H1 (cell line): ENCODE data around the gene GXYLT2. TPM values are rescaled to one million over a fixed set of nuclear protein-coding genes. Genes with fewer than 3 reads are reported as not detected.
A peak's percentile ranks its signal among the peaks of the same experiment; 100 is the strongest.

Experiments
- CTCF ChIA-PET: fragments of 300-600 bp; sonication (Branson Sonifier 250); formaldehyde crosslinking; loops from one replicate; lab custom pipeline; 2021; ENCODE audit not compliant: partially characterized antibody; lab: Charles Lee
- POLR2A ChIA-PET: fragments of 300-600 bp; sonication (Branson Sonifier 250); formaldehyde crosslinking; loops from one replicate; lab custom pipeline; 2021; ENCODE audit warnings: inconsistent platforms; ENCODE audit not compliant: partially characterized antibody; lab: Charles Lee
- DNase-seq, 2 experiments: peaks; one replicate each; pipeline versions ENCODE4 v3.0.0 to v3.0.0-alpha.2; 2010 to 2022; ENCODE audit warnings: low spot score in 2 of 2, low read depth in 1 of 2, mixed read lengths in 1 of 2
- FAIRE-seq: peaks from 2 replicates; lab custom pipeline; 2011; peaks lifted over from hg19 to GRCh38; lab: Jason Lieb, UNC
- H2AFZ ChIP-seq: 2 replicates; pipeline ENCODE4 v1.8.1; 2012; ENCODE audit warnings: low read length, inconsistent platforms
- H2AK5ac ChIP-seq: 2 replicates; pipeline ENCODE4 v1.6.1; 2013; ENCODE audit warnings: low read depth, low read length
- H2BK120ac ChIP-seq: replicated peaks from 2 replicates; pipeline ENCODE3; 2013; ENCODE audit warnings: low read depth, low read length, inconsistent platforms
- H2BK12ac ChIP-seq: 2 replicates; pipeline ENCODE4 v1.6.1; 2013; ENCODE audit warnings: low read depth, low read length
- H2BK15ac ChIP-seq: 2 replicates; pipeline ENCODE4 v1.6.1; 2013; ENCODE audit warnings: low read length
- H2BK20ac ChIP-seq: 2 replicates; pipeline ENCODE4 v1.6.1; 2013; ENCODE audit warnings: low read length
- H2BK5ac ChIP-seq: 2 replicates; pipeline ENCODE4 v1.6.1; 2013; ENCODE audit warnings: low read depth, low read length
- H3K14ac ChIP-seq: 2 replicates; pipeline ENCODE4 v1.6.1; 2013; ENCODE audit warnings: inconsistent platforms; ENCODE audit not compliant: insufficient read length
- H3K18ac ChIP-seq: 2 replicates; pipeline ENCODE4 v1.6.1; 2013; ENCODE audit warnings: low read length; ENCODE audit errors: extremely low read depth
- H3K23ac ChIP-seq: 2 replicates; pipeline ENCODE4 v1.6.1; 2013; ENCODE audit warnings: inconsistent platforms; ENCODE audit not compliant: insufficient read length
- H3K23me2 ChIP-seq: 2 replicates; pipeline ENCODE4 v1.6.1; 2013; ENCODE audit warnings: low read depth, low read length
- H3K27ac ChIP-seq: 2 replicates; pipeline ENCODE4 v1.6.1; 2011; ENCODE audit warnings: low read depth, low read length, inconsistent platforms
- H3K27me3 ChIP-seq, 4 experiments: replicated peaks in 1 of 4; 1 replicate in 1 of 4; 2 replicates in 3 of 4; pipeline versions ENCODE4 v1.6.1 to v1.8.1; 2011 to 2013; ENCODE audit warnings: low read length in 3 of 4, mild to moderate bottlenecking in 3 of 4, inconsistent platforms in 2 of 4, mixed read lengths in 2 of 4, moderate library complexity in 1 of 4; ENCODE audit not compliant: control insufficient read depth in 3 of 4, insufficient read depth in 3 of 4; ENCODE audit errors: extremely low read depth in 1 of 4
- H3K36me3 ChIP-seq, 4 experiments: 2 replicates each; pipeline versions ENCODE4 v1.6.1 to v1.8.1; 2011 to 2013; ENCODE audit warnings: mild to moderate bottlenecking in 4 of 4, low read length in 3 of 4, moderate library complexity in 2 of 4, control low read depth in 1 of 4, inconsistent platforms in 1 of 4; ENCODE audit not compliant: insufficient read depth in 4 of 4, control insufficient read depth in 2 of 4
- H3K4ac ChIP-seq: replicated peaks from 2 replicates; pipeline ENCODE3; 2013; ENCODE audit warnings: low read length, low read depth, mixed read lengths, inconsistent platforms; ENCODE audit not compliant: insufficient read length
- H3K4me1 ChIP-seq, 4 experiments: replicated peaks in 1 of 4; 1 replicate in 1 of 4; 2 replicates in 3 of 4; pipeline versions ENCODE4 v1.6.1 to v1.8.1; 2011 to 2013; ENCODE audit warnings: low read length in 3 of 4, inconsistent platforms in 2 of 4, mixed read lengths in 1 of 4; ENCODE audit not compliant: insufficient read depth in 4 of 4, control insufficient read depth in 3 of 4
- H3K4me2 ChIP-seq, 2 experiments: 2 replicates each; pipeline versions ENCODE4 v1.6.1 to v1.8.1; 2011 to 2013; ENCODE audit warnings: low read depth in 2 of 2, low read length in 2 of 2, control low read depth in 1 of 2, inconsistent platforms in 1 of 2, mild to moderate bottlenecking in 1 of 2; ENCODE audit not compliant: insufficient read depth in 1 of 2
- H3K4me3 ChIP-seq, 4 experiments: fragments of 200-600, 300-600 bp in 1 of 4; sonication (generic), shearing (Covaris generic), sonication (Bioruptor Twin) in 1 of 4; 2 replicates each; pipeline versions ENCODE4 v1.5.1 to v1.8.1; 2011 to 2016; ENCODE audit warnings: low read length in 4 of 4, low read depth in 3 of 4, control low read depth in 2 of 4, inconsistent platforms in 2 of 4, mild to moderate bottlenecking in 2 of 4, mixed read lengths in 1 of 4, moderate library complexity in 1 of 4; ENCODE audit not compliant: insufficient read depth in 2 of 4; ENCODE audit errors: extremely low read depth in 1 of 4
- H3K56ac ChIP-seq: replicated peaks from 2 replicates; pipeline ENCODE3; 2013; ENCODE audit warnings: low read depth, mild to moderate bottlenecking, mixed read lengths, low read length, inconsistent platforms; ENCODE audit not compliant: insufficient read length
- H3K79me1 ChIP-seq: 2 replicates; pipeline ENCODE4 v1.6.1; 2013; ENCODE audit warnings: low read depth, low read length, control low read depth
- H3K79me2 ChIP-seq, 2 experiments: 2 replicates each; pipeline versions ENCODE4 v1.6.1 to v1.8.1; 2012 to 2013; ENCODE audit warnings: low read length in 2 of 2, mild to moderate bottlenecking in 2 of 2, inconsistent platforms in 1 of 2; ENCODE audit not compliant: insufficient read depth in 2 of 2, control insufficient read depth in 1 of 2
- H3K9ac ChIP-seq, 4 experiments: replicated peaks in 1 of 4; 1 replicate in 1 of 4; 2 replicates in 3 of 4; pipeline versions ENCODE4 v1.6.1 to v1.8.1; 2011 to 2013; ENCODE audit warnings: low read depth in 3 of 4, low read length in 3 of 4, control low read depth in 2 of 4, mild to moderate bottlenecking in 2 of 4, moderate library complexity in 2 of 4, inconsistent platforms in 1 of 4; ENCODE audit errors: extremely low read depth in 1 of 4
- H3K9me3 ChIP-seq, 2 experiments: 2 replicates each; pipeline versions ENCODE4 v1.6.1 to v1.8.1; 2012 to 2013; ENCODE audit warnings: mild to moderate bottlenecking in 2 of 2, moderate library complexity in 2 of 2, control low read depth in 1 of 2, inconsistent platforms in 1 of 2, low read depth in 1 of 2, low read length in 1 of 2, mixed read lengths in 1 of 2; ENCODE audit not compliant: insufficient read depth in 2 of 2
- H4K20me1 ChIP-seq, 2 experiments: replicated peaks in 1 of 2; 2 replicates each; pipeline versions ENCODE3 to v1.8.1; 2011 to 2013; ENCODE audit warnings: inconsistent platforms in 2 of 2, low read length in 2 of 2, mild to moderate bottlenecking in 1 of 2; ENCODE audit not compliant: insufficient read depth in 2 of 2, control insufficient read depth in 1 of 2
- H4K5ac ChIP-seq: 2 replicates; pipeline ENCODE4 v1.6.1; 2013; ENCODE audit warnings: low read length, low read depth, mixed read lengths, inconsistent platforms; ENCODE audit not compliant: insufficient read length
- H4K8ac ChIP-seq: 2 replicates; pipeline ENCODE4 v1.8.0; 2013; ENCODE audit warnings: mild to moderate bottlenecking, moderate library complexity, low read length, inconsistent platforms; ENCODE audit not compliant: insufficient read depth; ENCODE audit errors: extremely low read depth
- H4K91ac ChIP-seq: replicated peaks from 2 replicates; pipeline ENCODE3; 2013; ENCODE audit warnings: low read length, mixed read lengths, inconsistent platforms; ENCODE audit not compliant: insufficient read length
- ATF3 ChIP-seq: IDR thresholded peaks from 2 replicates; pipeline ENCODE4 v1.6.1; 2011; ENCODE audit warnings: low read depth, mild to moderate bottlenecking, low read length; ENCODE audit not compliant: insufficient read depth
- NRF1 ChIP-seq: IDR thresholded peaks from 2 replicates; pipeline ENCODE4 v1.6.1; 2011; ENCODE audit warnings: mild to moderate bottlenecking, low read depth, low read length, improper control_type of control experiment
- SP2 ChIP-seq: IDR thresholded peaks from 2 replicates; pipeline ENCODE4 v1.6.1; 2012; ENCODE audit warnings: mild to moderate bottlenecking, low read length, inconsistent platforms
- WGBS, 2 experiments: shearing (Covaris generic) in 1 of 2; methylation state at CpG; one replicate each; pipeline versions ENCODE4 v1.1.6 to v1.1.7; 2013 to 2015; ENCODE audit warnings: low lambda C conversion rate in 2 of 2, mixed read lengths in 2 of 2, inconsistent platforms in 1 of 2, low coverage in 1 of 2, missing lambda C conversion rate in 1 of 2; ENCODE audit not compliant: insufficient replicate concordance in 2 of 2, insufficient coverage in 1 of 2, insufficient read length in 1 of 2; ENCODE audit errors: extremely low coverage in 1 of 2, missing lambda C conversion rate in 1 of 2; 5-methylcytosine and 5-hydroxymethylcytosine counted together
- polyA plus RNA-seq, 7 experiments: library from polyadenylated mRNA; depleted of rRNA in 3 of 7; stranded (reverse) in 5 of 7; unstranded in 2 of 7; fragments of >200 nt in 5 of 7; fragments of 200-250 nt in 2 of 7; gene quantifications; 1 replicate in 5 of 7; 2 replicates in 1 of 7; 4 replicates in 1 of 7; pipeline versions ENCODE4 v1.2.1 to v1.2.3, GENCODE V29; 2011 to 2013; ENCODE audit warnings: missing spikeins in 2 of 7, mixed read lengths in 2 of 7
- total RNA-seq: library from RNA; stranded (reverse); fragmentation: NEBNext Ultra II Directional; extraction: Animal tissue kit (Norgen Biotek cat#: 25700); gene quantifications from 2 replicates; pipeline ENCODE4 v1.2.1, GENCODE V29; 2021

GXYLT2 gene
- total and polyA plus RNA-seq, 2 of the 8 experiments (the other 6 are each of a cell fraction or from before 2014, with no cell fraction given): 1.8 to 5.6 TPM

GRCh38 chr3:72847282-72847681, 40.6 kb upstream of the GXYLT2 start:
- H3K79me1 ChIP-seq: no peaks in the 10 kb centered on the region
- ChIA-PET POLR2A (interaction anchor here (1.0 kb wide), 1 partner anchor 11 kb away, joined by 3 read pairs; no protein-coding TSS in a partner anchor), CTCF (interaction anchor here (0.6 to 1.2 kb wide), 3 partner anchors 40 to 214 kb away, joined by 3 to 4 read pairs (median 3); partner anchors contain the start of gene GXYLT2)
- H3K36me3 ChIP-seq: no peaks in the 10 kb centered on the region
- H3K27ac ChIP-seq: no peak overlapping the region
- peaks cover 0 to 6% of the 10 kb centered on the region in 2 experiments for H4K20me1 ChIP-seq
- H3K56ac ChIP-seq: no peak overlapping the region
- no peak overlapping the region for H4K5ac ChIP-seq
- H2BK120ac ChIP-seq: no peak overlapping the region
- H3K4me3 ChIP-seq: peak overlapping the region; percentile 67 to 82 (median 77); a peak in 7 of 8 replicates
- H2AFZ ChIP-seq: no peak overlapping the region
- H3K27me3 ChIP-seq: peaks cover 0 to 17% (median 11%) of the 10 kb centered on the region in 4 experiments; a peak in 6 of 7 replicates
- H3K4me2 ChIP-seq: peak overlapping the region; percentile 96 to 98
- H4K8ac ChIP-seq: no peak overlapping the region
- peaks cover 18% of the 10 kb centered on the region for H3K23me2 ChIP-seq
- H4K91ac ChIP-seq: no peak overlapping the region
- H3K18ac ChIP-seq: no peak overlapping the region
- no peak overlapping the region for H2BK5ac ChIP-seq
- peak overlapping the region in 1 of 4 experiments; percentile 2; a peak in 2 of 7 replicates for H3K9ac ChIP-seq
- TF ChIP-seq SP2 (no peak), NRF1 (no peak), ATF3 (no peak)
- no peak overlapping the region for H3K4ac ChIP-seq
- H2BK15ac ChIP-seq: no peak overlapping the region
- FAIRE-seq (no peak), DNase-seq (no peak)
- no peak overlapping the region for H2BK12ac ChIP-seq
- H2AK5ac ChIP-seq: no peak overlapping the region
- H3K14ac ChIP-seq: no peak overlapping the region
- H3K79me2 ChIP-seq: peaks cover 0 to 13% of the 10 kb centered on the region in 2 experiments; a peak in 2 of 4 replicates
- H3K4me1 ChIP-seq: peaks cover 0 to 6% (median 0%) of the 10 kb centered on the region in 4 experiments; a peak in 3 of 7 replicates
- H3K9me3 ChIP-seq: no peaks in the 10 kb centered on the region
- 51% methylated on average over 6 of the region's 6 CpGs; no CpG with 5 or more reads in 1 of the 2 experiments for WGBS, 2 experiments
- no peak overlapping the region for H2BK20ac ChIP-seq
- H3K23ac ChIP-seq: no peak overlapping the region
